Ovary (tissue), 9 donors: ENCODE data around the gene BTRC. TPM values are rescaled to one million over a fixed set of nuclear protein-coding genes. Genes with fewer than 3 reads are reported as not detected.
"Not testable (repeated sequence)": the region's sequence is repeated elsewhere in the genome, so short reads cannot be mapped to it uniquely, and the experiment has no call there.

ENCODE experiments used
- DNase-seq, 5 donors: peaks; one replicate each; pipeline ENCODE4 v3.0.0-alpha.2; 2019 to 2020
- H3K27ac ChIP-seq, 2 donors: fragments of 200-600 bp; one replicate each; pipeline versions ENCODE4 v1.5.1 to v1.8.0; 2019 to 2022
- H3K27me3 ChIP-seq: fragments of 200-600 bp; one replicate; pipeline ENCODE4 v1.8.0; 2022
- H3K36me3 ChIP-seq: fragments of 200-600 bp; sonication (generic); one replicate; pipeline ENCODE4 v1.5.1; 2019
- H3K4me1 ChIP-seq: one replicate; pipeline ENCODE4 v1.8.1; 2013; ENCODE audit warnings: mild to moderate bottlenecking, moderate library complexity; ENCODE audit not compliant: insufficient read depth
- H3K4me3 ChIP-seq: fragments of 200-600 bp; sonication (generic); one replicate; pipeline ENCODE4 v1.5.1; 2017
- H3K9me3 ChIP-seq, 2 donors: fragments of 200-600 bp in 1 of 2; sonication (generic) in 1 of 2; one replicate each; pipeline versions ENCODE4 v1.5.1 to v1.8.1; 2013 to 2019; ENCODE audit warnings: mild to moderate bottlenecking in 1 of 2, moderate library complexity in 1 of 2
- EP300 ChIP-seq: sonication (generic); formaldehyde crosslinking; IDR thresholded peaks from one replicate; pipeline ENCODE4 v1.6.1; 2017; ENCODE audit warnings: antibody characterized with exemption
- POLR2A ChIP-seq: fragments of 450-650 bp; IDR thresholded peaks from one replicate; pipeline ENCODE4 v1.6.1; 2017; ENCODE audit warnings: antibody characterized with exemption, mild to moderate bottlenecking, moderate library complexity
- WGBS, 3 donors: extraction: QIAGEN DNeasy Blood & Tissue Kit in 1 of 3; methylation state at CpG; one replicate each; pipeline versions ENCODE4 v1.1.5 to v1.1.7; 2013 to 2017; 5-methylcytosine and 5-hydroxymethylcytosine counted together
- intact Hi-C, 4 donors: fragments of 100-400 bp; cut with DNase I; formaldehyde crosslinking; loops; one replicate each; pipeline versions ENCODE4 v1.11.0 to v1.15.1; 2022 to 2023
- polyA plus RNA-seq, 2 donors: library from polyadenylated mRNA; stranded (reverse); fragments of 200-250 nt in 1 of 2; fragments of 350-450 nt in 1 of 2; fragmentation: Illumina TruSeq in 1 of 2; extraction: RNeasy Lipid Tissue Mini Kit (QIAGEN cat#74804) in 1 of 2; gene quantifications; one replicate each; pipeline ENCODE4 v1.2.3, GENCODE V29; 2013 to 2014
- total RNA-seq, 7 donors: library from RNA; depleted of rRNA in 2 of 7; stranded (reverse); fragments of >200 nt in 2 of 7; fragmentation: NEBNext Ultra II Directional in 3 of 7; extraction: Animal tissue kit (Norgen Biotek cat#: 25700) in 3 of 7; gene quantifications; one replicate each; pipeline versions ENCODE4 v1.1.0 to v1.2.4, GENCODE V29; 2016 to 2023
- TF ChIP-seq, protein P1 (sequence below), 3 donors: fragments of 450-650 bp in 2 of 3; fragments of 200-600 bp in 1 of 3; IDR thresholded peaks; one replicate each; pipeline versions ENCODE4 v1.5.1 to v1.8.0; 2016 to 2022; ENCODE audit warnings: antibody characterized with exemption in 3 of 3, mild to moderate bottlenecking in 1 of 3
- donor health status: DM: no; HTN: no; CAD: no; lungs with moderate emphysema.
- donor health status: DM: no; HTN: no; CAD: no.
- donor health status: Bipolar disorder and iron deficiency.
- donor health status: DM: yes; HTN: yes; CAD: no.
- donor health status: DM: no; HTN: no; CAD: no.
- donor health status: DM: yes; HTN: yes; CAD: no.

BTRC gene
- total and polyA plus RNA-seq, 9 donors = 7.2 to 31.4 (median 26.2) TPM

DNA sequence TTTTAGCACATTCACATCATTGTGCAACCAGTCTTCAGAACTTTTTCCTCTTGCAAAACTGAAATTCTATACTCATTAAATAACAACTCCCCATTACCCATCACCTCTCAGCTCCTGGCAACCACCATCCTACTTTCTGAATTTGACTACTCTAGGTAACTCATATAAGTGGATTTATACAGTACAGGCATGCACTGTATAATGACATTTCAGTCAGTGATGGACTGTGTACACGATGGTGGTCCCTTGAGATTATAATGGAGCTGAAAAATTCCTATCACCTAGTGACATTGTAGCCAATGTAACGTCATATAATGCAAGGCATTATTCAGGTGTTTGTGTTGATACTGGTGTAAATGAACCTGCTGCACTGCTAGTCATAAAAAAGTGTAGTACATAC is 60.1 kb downstream of the BTRC start:
- Histone ChIP-seq H3K4me1 (no peaks in the 10 kb centered on the region), H3K9me3 (no peaks in the 10 kb centered on the region), H3K4me3 (no peak overlapping the region), H3K36me3 (no peaks in the 10 kb centered on the region), H3K27ac (no peak overlapping the region), H3K27me3 (no peaks in the 10 kb centered on the region)
- TF ChIP-seq EP300 = no peak
- intact Hi-C loops = no loop called here
- no peak for DNase-seq
- 67 to 86% (median 85%) methylated on average over 2 of the region's 2 CpGs for WGBS, 3 donors

DNA sequence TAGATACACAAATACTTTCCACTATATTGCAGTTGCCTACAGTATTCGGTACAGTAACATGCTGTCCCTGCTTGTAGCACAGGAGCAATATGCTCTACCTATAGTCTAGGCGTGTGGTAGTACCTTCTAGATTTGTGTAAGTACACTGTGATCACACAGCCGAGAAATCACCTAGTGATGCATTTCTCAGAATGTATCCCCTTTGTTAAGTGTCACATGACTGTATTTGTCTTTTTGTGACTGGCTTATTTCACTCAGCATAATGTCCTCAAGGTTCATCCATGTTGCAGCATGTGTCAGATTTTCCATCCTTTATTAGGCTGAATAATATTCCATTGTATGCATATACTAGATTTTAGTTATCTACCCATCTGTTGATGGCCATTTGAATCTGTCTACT is 61.9 kb downstream of the BTRC start:
- H3K27ac ChIP-seq = no peak overlapping the region
- H3K4me3 ChIP-seq = no peak overlapping the region
- peaks cover 2% of the 10 kb centered on the region for H3K4me1 ChIP-seq
- 94 to 95% (median 95%) methylated on average over 3 of the region's 3 CpGs for WGBS, 3 donors
- no peaks in the 10 kb centered on the region for H3K36me3 ChIP-seq
- TF ChIP-seq, protein P1, sequence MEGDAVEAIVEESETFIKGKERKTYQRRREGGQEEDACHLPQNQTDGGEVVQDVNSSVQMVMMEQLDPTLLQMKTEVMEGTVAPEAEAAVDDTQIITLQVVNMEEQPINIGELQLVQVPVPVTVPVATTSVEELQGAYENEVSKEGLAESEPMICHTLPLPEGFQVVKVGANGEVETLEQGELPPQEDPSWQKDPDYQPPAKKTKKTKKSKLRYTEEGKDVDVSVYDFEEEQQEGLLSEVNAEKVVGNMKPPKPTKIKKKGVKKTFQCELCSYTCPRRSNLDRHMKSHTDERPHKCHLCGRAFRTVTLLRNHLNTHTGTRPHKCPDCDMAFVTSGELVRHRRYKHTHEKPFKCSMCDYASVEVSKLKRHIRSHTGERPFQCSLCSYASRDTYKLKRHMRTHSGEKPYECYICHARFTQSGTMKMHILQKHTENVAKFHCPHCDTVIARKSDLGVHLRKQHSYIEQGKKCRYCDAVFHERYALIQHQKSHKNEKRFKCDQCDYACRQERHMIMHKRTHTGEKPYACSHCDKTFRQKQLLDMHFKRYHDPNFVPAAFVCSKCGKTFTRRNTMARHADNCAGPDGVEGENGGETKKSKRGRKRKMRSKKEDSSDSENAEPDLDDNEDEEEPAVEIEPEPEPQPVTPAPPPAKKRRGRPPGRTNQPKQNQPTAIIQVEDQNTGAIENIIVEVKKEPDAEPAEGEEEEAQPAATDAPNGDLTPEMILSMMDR (IDR thresholded peaks at IDR 0.05) = no peak
- TF ChIP-seq EP300 (no peak), POLR2A (no peak)
- DNase-seq = no peak
- intact Hi-C loops = no loop called here
- no peaks in the 10 kb centered on the region for H3K27me3 ChIP-seq
- H3K9me3 ChIP-seq = no peaks in the 10 kb centered on the region

DNA sequence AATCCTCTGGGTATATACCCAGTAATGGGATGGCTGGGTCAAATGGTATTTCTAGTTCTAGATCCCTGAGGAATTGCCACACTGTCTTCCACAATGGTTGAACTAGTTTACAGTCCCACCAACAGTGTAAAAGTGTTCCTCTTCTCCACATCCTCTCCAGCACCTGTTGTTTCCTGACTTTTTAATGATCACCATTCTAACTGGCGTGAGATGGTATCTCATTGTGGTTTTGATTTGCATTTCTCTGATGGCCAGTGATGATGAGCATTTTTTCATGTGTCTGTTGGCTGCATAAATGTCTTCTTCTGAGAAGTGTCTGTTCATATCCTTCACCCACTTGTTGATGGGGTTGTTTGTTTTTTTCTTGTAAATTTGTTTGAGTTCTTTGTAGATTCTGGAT is 68.0 kb downstream of the BTRC start:
- H3K4me3 ChIP-seq, H3K27me3 ChIP-seq, H3K4me1 ChIP-seq, H3K9me3 ChIP-seq, H3K27ac ChIP-seq, intact Hi-C loops, H3K36me3 ChIP-seq, DNase-seq: not testable (repeated sequence)
- WGBS, 3 donors = 86 to 100% (median 96%) methylated on average over 1 of the region's 1 CpG

DNA sequence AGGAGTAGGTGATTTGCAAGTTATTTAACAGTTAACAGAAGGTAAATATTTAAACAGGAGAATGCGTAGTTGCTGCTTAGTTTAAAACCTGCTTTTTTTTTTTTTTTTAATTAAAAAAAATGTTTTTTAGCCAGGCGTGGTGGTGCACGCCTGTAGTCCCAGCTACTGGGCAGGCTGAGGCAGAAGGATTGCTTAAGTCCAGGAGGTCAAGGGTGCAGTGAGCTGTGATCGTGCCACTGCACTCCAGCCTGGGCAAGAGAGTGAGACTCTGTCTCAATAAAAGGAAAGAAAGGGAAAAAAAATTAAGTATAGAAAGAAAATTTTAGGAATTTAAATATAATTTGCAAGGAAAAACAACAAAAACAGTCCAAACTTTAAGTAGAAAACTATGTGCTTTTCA is 71.6 kb downstream of the BTRC start:
- H3K27ac ChIP-seq = no peak overlapping the region
- H3K4me1 ChIP-seq = no peaks in the 10 kb centered on the region
- 82 to 87% (median 83%) methylated on average over 4 of the region's 4 CpGs for WGBS, 3 donors
- DNase-seq = no peak
- H3K9me3 ChIP-seq = no peaks in the 10 kb centered on the region
- H3K27me3 ChIP-seq = no peaks in the 10 kb centered on the region
- H3K36me3 ChIP-seq = no peaks in the 10 kb centered on the region
- H3K4me3 ChIP-seq = no peak overlapping the region
- intact Hi-C loops = no loop called here
- no peak for TF ChIP-seq EP300
- no peak for TF ChIP-seq POLR2A
- TF ChIP-seq, protein P1 (IDR thresholded peaks at IDR 0.05) = no peak

DNA sequence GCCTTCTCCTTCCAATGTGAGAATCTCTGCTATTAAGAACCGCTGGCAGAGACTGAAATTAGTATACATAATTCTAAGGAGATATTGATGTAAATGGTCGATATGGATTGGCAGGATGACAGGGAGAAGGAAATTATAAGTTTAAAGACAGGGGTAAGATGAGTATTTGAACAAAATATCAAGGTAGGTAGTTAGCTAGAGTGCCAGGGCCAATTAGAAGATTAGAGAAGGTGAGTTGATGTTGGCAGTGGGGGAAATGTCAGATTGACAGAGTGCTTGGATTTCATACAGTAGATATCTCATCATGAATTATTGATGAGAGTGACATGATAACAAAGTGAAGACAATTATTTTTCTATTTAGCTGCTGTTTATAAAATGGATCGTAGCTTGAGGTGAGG is 74.1 kb downstream of the BTRC start:
- H3K36me3 ChIP-seq = no peaks in the 10 kb centered on the region
- no peak overlapping the region for H3K27ac ChIP-seq
- WGBS, 3 donors = 93 to 94% (median 94%) methylated on average over 3 of the region's 3 CpGs
- TF ChIP-seq, protein P1 (IDR thresholded peaks at IDR 0.05) = no peak
- TF ChIP-seq EP300 = no peak
- no peaks in the 10 kb centered on the region for H3K4me1 ChIP-seq
- H3K27me3 ChIP-seq = no peaks in the 10 kb centered on the region
- no peak for DNase-seq
- no peaks in the 10 kb centered on the region for H3K9me3 ChIP-seq
- intact Hi-C loops = no loop called here
- H3K4me3 ChIP-seq = no peak overlapping the region

DNA sequence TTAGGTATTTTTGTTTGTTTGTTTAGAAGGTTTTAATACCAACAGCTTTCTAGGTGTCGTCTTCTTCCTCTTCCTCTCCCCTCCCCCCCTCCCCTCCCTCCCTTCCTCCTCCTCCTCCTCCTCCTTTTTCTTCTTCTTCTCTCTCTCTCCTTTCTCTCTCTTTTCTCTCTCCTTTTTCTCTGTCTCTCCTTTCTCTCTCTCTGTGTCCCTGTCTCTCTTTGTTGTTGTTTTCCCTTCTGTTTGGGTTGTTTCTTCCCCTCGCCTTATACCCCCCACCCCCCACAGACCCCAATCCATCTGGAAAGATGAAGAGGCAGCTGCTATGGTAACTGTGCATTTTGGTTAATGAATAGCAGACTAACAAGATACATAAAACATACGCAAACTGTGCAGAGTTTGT is 75.5 kb downstream of the BTRC start:
- H3K9me3 ChIP-seq = no peaks in the 10 kb centered on the region
- WGBS, 3 donors = 75 to 85% (median 83%) methylated on average over 3 of the region's 3 CpGs
- no peak for TF ChIP-seq EP300
- TF ChIP-seq, protein P1 (IDR thresholded peaks at IDR 0.05) = no peak
- TF ChIP-seq POLR2A = no peak
- no peaks in the 10 kb centered on the region for H3K27me3 ChIP-seq
- no peak for DNase-seq
- intact Hi-C loops = no loop called here
- no peaks in the 10 kb centered on the region for H3K36me3 ChIP-seq
- H3K27ac ChIP-seq = no peak overlapping the region
- H3K4me3 ChIP-seq = no peak overlapping the region
- H3K4me1 ChIP-seq = no peaks in the 10 kb centered on the region
